ENCODE results near the gene MFSD12.
"Not testable (repeated sequence)": the region's sequence is repeated elsewhere in the genome, so short reads cannot be mapped to it uniquely, and the experiment has no call there.

MFSD12 gene

GRCh38 chr19:3536429-3537100, 20.8 kb downstream of the MFSD12 start:
- DNase-seq (ENCODE audit: low spot score) = no peak

- no peak for DNase-seq (ENCODE audit: low spot score)
These were observed 21.4 kb downstream of the MFSD12 start for GRCh38 chr19:3535981-3536380.

GRCh38 chr19:3535563-3535965, 21.8 kb downstream of the MFSD12 start:
- no peak for DNase-seq (ENCODE audit: low spot score)

GRCh38 chr19:3535235-3535535, 22.2 kb downstream of the MFSD12 start:
- DNase-seq (ENCODE audit: low spot score) = no peak

- no peak for DNase-seq (ENCODE audit: low spot score)
These were observed 22.8 kb downstream of the MFSD12 start for GRCh38 chr19:3534375-3535234.

- DNase-seq (ENCODE audit: low spot score) = no peak
These were observed 23.7 kb downstream of the MFSD12 start for GRCh38 chr19:3533563-3534216.

- DNase-seq (ENCODE audit: low spot score) = no peak
These were observed 24.4 kb downstream of the MFSD12 start for GRCh38 chr19:3533033-3533432.

- no peak for DNase-seq (ENCODE audit: low spot score)
These were observed 25.1 kb downstream of the MFSD12 start for GRCh38 chr19:3532154-3532786.

- DNase-seq (ENCODE audit: low spot score) = no peak
These were observed 25.7 kb downstream of the MFSD12 start for GRCh38 chr19:3531716-3532115.

- DNase-seq (ENCODE audit: low spot score) = no peak
These were observed 27.0 kb downstream of the MFSD12 start for GRCh38 chr19:3530389-3530788.

GRCh38 chr19:3529299-3529698, 28.1 kb downstream of the MFSD12 start:
- DNase-seq (ENCODE audit: low spot score) = not testable (repeated sequence)

- no peak for DNase-seq (ENCODE audit: low spot score)
These were observed 28.7 kb downstream of the MFSD12 start for GRCh38 chr19:3528539-3529211.

GRCh38 chr19:3528080-3528479, 29.3 kb downstream of the MFSD12 start:
- no peak for DNase-seq (ENCODE audit: low spot score)

GRCh38 chr19:3527238-3527910, 30.0 kb downstream of the MFSD12 start:
- no peak for DNase-seq (ENCODE audit: low spot score)

- no peak for DNase-seq (ENCODE audit: low spot score)
These were observed 30.7 kb downstream of the MFSD12 start for GRCh38 chr19:3526507-3527237.

GRCh38 chr19:3524904-3525451, 32.4 kb downstream of the MFSD12 start:
- no peak for DNase-seq (ENCODE audit: low spot score)

- DNase-seq (ENCODE audit: low spot score) = no peak
These were observed 33.1 kb downstream of the MFSD12 start for GRCh38 chr19:3524078-3524842.

GRCh38 chr19:3523361-3524077, 33.9 kb downstream of the MFSD12 start:
- DNase-seq (ENCODE audit: low spot score) = no peak

All from ecto neural progenitor cell (in vitro differentiated cells).